Esophagus muscularis mucosa (tissue), 4 donors: ENCODE measurements around the gene AK4. TPM values are rescaled to one million over a fixed set of nuclear protein-coding genes. Genes with fewer than 3 reads are reported as not detected.

Experiments
- DNase-seq: peaks from one replicate; pipeline ENCODE4 v3.0.0-alpha.2; 2017; ENCODE audit errors: extremely low spot score
- H3K27ac ChIP-seq, 4 donors: fragments of 200-600 bp; sonication (generic); replicated peaks in 1 of 4; 1 replicate in 3 of 4; 2 replicates in 1 of 4; pipeline ENCODE4 v1.5.1; 2016 to 2019; ENCODE audit warnings: mild to moderate bottlenecking in 1 of 4
- H3K27me3 ChIP-seq, 4 donors: fragments of 200-600 bp; sonication (generic); one replicate each; pipeline versions ENCODE4 v1.5.1 to v1.6.0; 2016 to 2019
- H3K36me3 ChIP-seq, 4 donors: fragments of 200-600 bp; sonication (generic); one replicate each; pipeline ENCODE4 v1.5.1; 2016 to 2019
- H3K4me1 ChIP-seq, 4 donors: fragments of 200-600 bp; sonication (generic); one replicate each; pipeline ENCODE4 v1.5.1; 2016 to 2019
- H3K4me3 ChIP-seq, 4 donors: fragments of 200-600 bp; sonication (generic); 1 replicate in 2 of 4; 2 replicates in 2 of 4; pipeline ENCODE4 v1.5.1; 2016 to 2019; ENCODE audit warnings: mild to moderate bottlenecking in 4 of 4, moderate library complexity in 1 of 4
- H3K9me3 ChIP-seq, 4 donors: fragments of 200-600 bp; sonication (generic); 1 replicate in 3 of 4; 2 replicates in 1 of 4; pipeline ENCODE4 v1.5.1; 2016 to 2019
- CTCF ChIP-seq, 3 experiments: fragments of 200-600 bp in 2 of 3; fragments of 450-650 bp in 1 of 3; sonication (generic) in 2 of 3; IDR thresholded peaks; one replicate each; pipeline ENCODE4 v1.5.1; 2017 to 2019; ENCODE audit warnings: antibody characterized with exemption in 3 of 3, mild to moderate bottlenecking in 2 of 3, moderate library complexity in 1 of 3
- EP300 ChIP-seq: sonication (generic); formaldehyde crosslinking; IDR thresholded peaks from one replicate; pipeline ENCODE4 v1.6.1; 2017; ENCODE audit warnings: antibody characterized with exemption
- POLR2A ChIP-seq: fragments of 450-650 bp; IDR thresholded peaks from one replicate; pipeline ENCODE4 v1.6.1; 2017; ENCODE audit warnings: antibody characterized with exemption, moderate library complexity, mild to moderate bottlenecking, low read depth
- POLR2AphosphoS5 ChIP-seq, 2 donors: sonication (generic); formaldehyde crosslinking; IDR thresholded peaks; one replicate each; pipeline ENCODE4 v1.6.1; 2017; ENCODE audit warnings: antibody characterized with exemption in 2 of 2
- WGBS: methylation state at CpG from one replicate; pipeline ENCODE4 v1.1.5; 2018; 5-methylcytosine and 5-hydroxymethylcytosine counted together
- intact Hi-C: fragments of 100-400 bp; cut with DNase I; formaldehyde crosslinking; loops from one replicate; pipeline ENCODE4 v1.15.1; 2023
- total RNA-seq, 4 donors: library from RNA; depleted of rRNA; stranded (reverse); fragments of >200 nt; gene quantifications; one replicate each; pipeline versions ENCODE4 v1.1.0 to v1.2.1, GENCODE V29; 2016

AK4 gene
- total RNA-seq, 4 donors from 2014 or later = 41.1 to 66.0 (median 51.2) TPM

- intact Hi-C loops = no loop called here
- peaks cover 36 to 63% (median 54%) of the 10 kb centered on the region in 4 donors for H3K4me1 ChIP-seq
- TF ChIP-seq POLR2A = no peak
- no peak for TF ChIP-seq POLR2AphosphoS5 (IDR thresholded peaks at IDR 0.05)
- TF ChIP-seq CTCF (IDR thresholded peaks at IDR 0.05) = no peak
- no peak for TF ChIP-seq EP300
- DNase-seq = no peak
- no peaks in the 10 kb centered on the region for H3K27me3 ChIP-seq
- H3K9me3 ChIP-seq = no peaks in the 10 kb centered on the region
- H3K4me3 ChIP-seq = no peak overlapping the region
- H3K27ac ChIP-seq = no peak overlapping the region
- H3K36me3 ChIP-seq = no peaks in the 10 kb centered on the region
Observed at GRCh38 chr1:65164633-65165032, 16.6 kb downstream of the AK4 start.

- Histone ChIP-seq H3K4me1 (peaks cover 37 to 70% (median 61%) of the 10 kb centered on the region in 4 donors), H3K27ac (no peak overlapping the region)
- intact Hi-C loops = no loop called here
Observed at GRCh38 chr1:65165269-65165993, 17.4 kb downstream of the AK4 start.

GRCh38 chr1:65166572-65167305 is 18.7 kb downstream of the AK4 start:
- Histone ChIP-seq H3K4me1 (peaks cover 37 to 73% (median 69%) of the 10 kb centered on the region in 4 donors), H3K27me3 (no peaks in the 10 kb centered on the region), H3K4me3 (no peak overlapping the region), H3K36me3 (no peaks in the 10 kb centered on the region), H3K9me3 (no peaks in the 10 kb centered on the region), H3K27ac (no peak overlapping the region)
- no peak for DNase-seq
- WGBS = 87% methylated on average over 7 of the region's 7 CpGs
- intact Hi-C loops = no loop called here
- TF ChIP-seq CTCF (IDR thresholded peaks at IDR 0.05) (no peak), POLR2AphosphoS5 (IDR thresholded peaks at IDR 0.05) (no peak), POLR2A (no peak), EP300 (no peak)

More at GRCh38 chr1:65165269-65165993, 17.4 kb downstream of the AK4 start:
- TF ChIP-seq CTCF (IDR thresholded peaks at IDR 0.05) (no peak), EP300 (no peak), POLR2AphosphoS5 (IDR thresholded peaks at IDR 0.05) (no peak), POLR2A (no peak)
- Histone ChIP-seq H3K4me3 (no peak overlapping the region), H3K27me3 (no peaks in the 10 kb centered on the region), H3K9me3 (no peaks in the 10 kb centered on the region), H3K36me3 (no peaks in the 10 kb centered on the region)
- 78% methylated on average over 5 of the region's 5 CpGs for WGBS
- DNase-seq = no peak

GRCh38 chr1:65167586-65168242 is 19.7 kb downstream of the AK4 start:
- TF ChIP-seq CTCF (IDR thresholded peaks at IDR 0.05) = no peak
- 89% methylated on average over 5 of the region's 5 CpGs for WGBS
- DNase-seq = no peak
- Histone ChIP-seq H3K4me1 (peaks cover 37 to 73% (median 67%) of the 10 kb centered on the region in 4 donors), H3K36me3 (no peaks in the 10 kb centered on the region), H3K4me3 (no peak overlapping the region), H3K9me3 (no peaks in the 10 kb centered on the region), H3K27me3 (no peaks in the 10 kb centered on the region), H3K27ac (no peak overlapping the region)
- intact Hi-C loops = no loop called here
